ENCODE results near the gene IRF7.

- TF ChIP-seq CTCF (IDR thresholded peaks at IDR 0.05) (no peak), POLR2A (IDR thresholded peaks at IDR 0.05) (no peak), EP300 (IDR thresholded peaks at IDR 0.05) (no peak)
Measured at GRCh38 chr11:586376-587316, 29.1 kb downstream of the IRF7 start.

Measured in tibial nerve (tissue), 4 donors.